Measurements from ENCODE around the gene GATA2. TPM values are rescaled to one million over a fixed set of nuclear protein-coding genes. Genes with fewer than 3 reads are reported as not detected.

The GATA2 gene
- polyA plus RNA-seq (2011; rRNA removed) (4.8 and 6.1 TPM in 2 replicates), polyA minus RNA-seq (2011; rRNA and poly(A)+ RNA removed) (4.2 and 4.9 TPM in 2 replicates)

DNA sequence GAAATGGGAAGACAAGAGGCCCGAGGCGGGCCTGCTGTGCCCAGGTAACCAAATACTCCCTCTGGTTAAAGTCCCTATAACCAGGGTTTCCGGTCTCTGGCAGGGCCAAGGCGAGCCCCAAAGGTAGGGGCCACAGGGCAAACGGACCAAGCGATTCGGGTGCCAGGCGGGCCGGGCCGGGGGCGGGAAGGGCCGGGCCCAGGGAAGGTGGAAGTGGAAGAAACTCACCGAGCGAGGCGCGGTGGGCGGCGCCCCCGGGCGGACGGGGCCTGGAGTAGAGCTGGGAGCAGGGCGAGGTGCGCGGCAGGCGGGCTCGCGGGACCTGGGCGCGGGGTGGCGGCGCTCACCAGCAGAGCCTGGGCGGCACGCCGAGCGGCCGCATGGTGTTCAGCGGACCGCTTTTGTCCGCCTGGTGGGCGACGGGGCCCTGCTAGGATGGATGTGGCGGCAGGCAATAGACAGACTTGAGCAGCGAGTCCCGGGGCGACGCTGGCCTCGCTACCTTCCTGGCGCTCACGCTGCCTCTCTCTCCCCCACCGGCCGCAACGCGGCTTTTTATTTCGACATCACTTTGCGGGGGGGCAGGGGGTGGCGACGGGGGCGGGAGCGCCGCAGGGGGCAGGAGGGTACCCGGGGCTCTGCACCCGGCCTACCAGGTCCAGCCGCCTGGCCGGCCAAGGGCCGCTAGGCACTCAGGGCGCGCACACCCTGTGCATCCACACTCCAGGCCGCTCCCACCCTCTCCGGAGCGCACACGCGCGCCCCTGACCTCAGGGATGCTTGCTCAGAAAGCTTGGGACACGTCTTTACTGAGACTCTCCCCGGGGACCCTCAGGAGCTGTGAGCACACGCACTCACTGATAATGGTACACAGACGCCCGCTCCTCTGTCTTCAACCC is at the start of gene GATA2:
GATA2 (minus strand) TSS at position 531 of the 899 bp plus-strand sequence. CDS start 6,170 bp downstream, outside the sequence.
- no peak for DNase-seq (ENCODE audit: low read depth, low spot score)
- no peak for TF ChIP-seq CTCF (IDR thresholded peaks at IDR 0.05; ENCODE audit: low read depth, low read length)
- H3K27me3 ChIP-seq (ENCODE audit: control insufficient read depth, insufficient read depth, low read length) = peaks cover 8% of the 10 kb centered on the region
- no peaks in the 10 kb centered on the region; the same call in 1 of the 2 replicates for H3K9me3 ChIP-seq (ENCODE audit: control insufficient read depth, insufficient read depth, low read length)
- ChIA-PET CTCF (interaction anchor here (0.6 kb wide), 1 partner anchor 71 kb away, joined by 6 read pairs; no protein-coding TSS in a partner anchor), POLR2A (no interaction called here)
- H3K27ac ChIP-seq (ENCODE audit: low read depth, low read length) = peak within 1 kb of the TSS; percentile 61
- H3K4me3 ChIP-seq (ENCODE audit: low read depth, low read length) = peak within 1 kb of the TSS; percentile 82

DNA sequence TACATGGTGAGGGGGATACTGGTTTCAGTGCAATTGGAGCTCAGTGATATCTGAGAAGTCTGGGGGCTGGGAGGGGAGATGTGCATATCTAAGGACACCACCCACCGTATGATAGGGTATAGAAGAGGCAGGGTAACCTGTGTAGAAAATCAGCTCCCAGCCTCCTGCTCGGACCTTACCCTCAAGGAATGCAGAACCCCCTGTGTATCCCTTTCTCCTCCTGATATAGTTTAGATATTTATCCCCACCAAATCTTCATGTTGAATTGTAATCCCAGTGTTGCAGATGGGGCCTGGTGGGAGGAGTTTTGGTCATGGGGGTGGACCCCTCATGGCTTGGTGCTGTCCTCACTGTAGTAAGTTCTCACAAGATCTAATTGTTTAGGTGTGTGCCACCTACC is 48.2 kb upstream of the GATA2 start:
- no peak for DNase-seq (ENCODE audit: low read depth, low spot score)
- ChIA-PET POLR2A (no interaction called here), CTCF (no interaction called here)
- no peak overlapping the region for H3K4me3 ChIP-seq (ENCODE audit: low read depth, low read length)
- TF ChIP-seq CTCF (IDR thresholded peaks at IDR 0.05; ENCODE audit: low read depth, low read length) = no peak
- H3K27ac ChIP-seq (ENCODE audit: low read depth, low read length) = no peak overlapping the region
- no peaks in the 10 kb centered on the region for H3K9me3 ChIP-seq (ENCODE audit: control insufficient read depth, insufficient read depth, low read length)
- H3K27me3 ChIP-seq (ENCODE audit: control insufficient read depth, insufficient read depth, low read length) = peaks cover 20% of the 10 kb centered on the region

GRCh38 chr3:128539376-128539775 is 46.4 kb upstream of the GATA2 start:
- peaks cover 37% of the 10 kb centered on the region for H3K27me3 ChIP-seq (ENCODE audit: control insufficient read depth, insufficient read depth, low read length)
- no peak for TF ChIP-seq CTCF (IDR thresholded peaks at IDR 0.05; ENCODE audit: low read depth, low read length)
- no peak overlapping the region for H3K4me3 ChIP-seq (ENCODE audit: low read depth, low read length)
- H3K27ac ChIP-seq (ENCODE audit: low read depth, low read length) = no peak overlapping the region
- DNase-seq (ENCODE audit: low read depth, low spot score) = no peak
- no peaks in the 10 kb centered on the region for H3K9me3 ChIP-seq (ENCODE audit: control insufficient read depth, insufficient read depth, low read length)
- CTCF ChIA-PET = no interaction called here
- POLR2A ChIA-PET = no interaction called here

DNA sequence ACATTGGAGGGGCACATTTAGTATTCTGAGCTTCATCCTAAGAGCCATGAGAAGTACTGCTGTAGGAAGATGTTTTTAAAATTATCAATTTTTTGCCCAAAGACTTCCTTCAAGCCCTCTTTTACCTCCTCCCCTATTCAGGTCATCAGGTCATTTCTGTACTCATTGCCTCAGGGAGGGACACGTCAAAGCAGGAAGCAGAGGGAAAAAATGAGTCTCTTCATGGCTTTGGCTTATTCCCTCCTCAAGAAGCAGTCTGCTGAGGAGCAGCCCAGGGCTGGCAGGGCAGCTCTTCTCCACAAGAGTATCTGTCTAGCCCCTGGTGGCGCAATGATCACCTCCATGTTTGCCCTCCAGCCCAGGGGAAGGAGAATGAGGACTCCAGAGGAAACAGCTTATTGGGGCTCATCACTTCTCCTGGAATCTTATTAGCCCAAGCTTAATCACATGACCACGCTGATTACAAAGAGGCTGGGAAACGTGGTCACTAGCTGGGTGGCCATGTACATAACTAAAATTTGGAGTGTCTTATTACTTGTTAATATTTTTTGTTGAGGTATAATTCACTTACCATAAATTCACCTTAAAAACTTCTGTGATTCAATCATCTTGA is 44.2 kb upstream of the GATA2 start:
- peaks cover 48% of the 10 kb centered on the region for H3K27me3 ChIP-seq (ENCODE audit: control insufficient read depth, insufficient read depth, low read length)
- no peaks in the 10 kb centered on the region for H3K9me3 ChIP-seq (ENCODE audit: control insufficient read depth, insufficient read depth, low read length)
- TF ChIP-seq CTCF (IDR thresholded peaks at IDR 0.05; ENCODE audit: low read depth, low read length) = no peak
- POLR2A ChIA-PET = no interaction called here
- H3K27ac ChIP-seq (ENCODE audit: low read depth, low read length) = no peak overlapping the region
- H3K4me3 ChIP-seq (ENCODE audit: low read depth, low read length) = no peak overlapping the region
- DNase-seq (ENCODE audit: low read depth, low spot score) = no peak
- CTCF ChIA-PET = interaction anchor here (0.6 to 1.3 kb wide), 2 partner anchors 10 to 16 kb away, joined by 3 to 5 read pairs; no protein-coding TSS in a partner anchor
